Inflammatory macrophage (primary cell): ENCODE results near the gene PIEZO2.
"Not testable (repeated sequence)": the region's sequence is repeated elsewhere in the genome, so short reads cannot be mapped to it uniquely, and the experiment has no call there.

ENCODE experiments used
- DNase-seq, 2 donors: peaks; one replicate each; pipeline ENCODE4 v3.0.0-alpha.2; 2020 to 2022
- total RNA-seq, 18 experiments: gene quantifications; one replicate each; lab custom pipeline; 2026; ENCODE audit warnings: mixed read lengths in 6 of 18, inconsistent platforms in 2 of 18; lab: John Stamatoyannopoulos, UW

PIEZO2 gene
- total RNA-seq = 0 to 1.2 (median 0.12) reads per million in 18 experiments

GRCh38 chr18:11149441-11150270 is at the start of gene PIEZO2:
PIEZO2 (minus strand) TSS chr18:11149569; CDS start chr18:11148588, 981 bp downstream.
- DNase-seq = peak; percentile 18 to 38

GRCh38 chr18:11183637-11184036 is 34.3 kb upstream of the PIEZO2 start:
- no peak for DNase-seq

- not testable (repeated sequence) for DNase-seq
Measured at GRCh38 chr18:11181629-11182028, 32.3 kb upstream of the PIEZO2 start.

- no peak for DNase-seq
Measured at GRCh38 chr18:11179959-11180519, 30.7 kb upstream of the PIEZO2 start.

- DNase-seq = peak; percentile 24 to 51
Measured at GRCh38 chr18:11178951-11179549, 29.7 kb upstream of the PIEZO2 start.

GRCh38 chr18:11177382-11177781 is 28.0 kb upstream of the PIEZO2 start:
- no peak for DNase-seq

- DNase-seq = no peak
Measured at GRCh38 chr18:11176481-11176881, 27.1 kb upstream of the PIEZO2 start.

- no peak for DNase-seq
Measured at GRCh38 chr18:11175266-11175979, 26.1 kb upstream of the PIEZO2 start.

- not testable (repeated sequence) for DNase-seq
Measured at GRCh38 chr18:11174179-11174578, 24.8 kb upstream of the PIEZO2 start.

- DNase-seq = no peak
Measured at GRCh38 chr18:11167778-11168177, 18.4 kb upstream of the PIEZO2 start.

GRCh38 chr18:11165952-11166351 is 16.6 kb upstream of the PIEZO2 start:
- DNase-seq = no peak

GRCh38 chr18:11165138-11165537 is 15.8 kb upstream of the PIEZO2 start:
- DNase-seq = no peak

- DNase-seq = peak; percentile 27 to 39
Measured at GRCh38 chr18:11163665-11164064, 14.3 kb upstream of the PIEZO2 start.

- no peak for DNase-seq
Measured at GRCh38 chr18:11162889-11163288, 13.5 kb upstream of the PIEZO2 start.

GRCh38 chr18:11162462-11162861 is 13.1 kb upstream of the PIEZO2 start:
- no peak for DNase-seq

- no peak for DNase-seq
Measured at GRCh38 chr18:11160313-11160712, 10.9 kb upstream of the PIEZO2 start.

- DNase-seq = no peak
Measured at GRCh38 chr18:11159844-11160243, 10.5 kb upstream of the PIEZO2 start.

GRCh38 chr18:11156978-11157377 is 7.6 kb upstream of the PIEZO2 start:
- no peak for DNase-seq

- DNase-seq = no peak
Measured at GRCh38 chr18:11155034-11155759, 5.8 kb upstream of the PIEZO2 start.

- DNase-seq = peak; percentile 31 to 52
Measured at GRCh38 chr18:11154368-11154989, 5.1 kb upstream of the PIEZO2 start.

GRCh38 chr18:11153097-11153496 is 3.7 kb upstream of the PIEZO2 start:
- no peak for DNase-seq

GRCh38 chr18:11150271-11150615 is 874 bp upstream of the PIEZO2 start:
- DNase-seq = no peak
